HEK293T (cell line): ENCODE results near the gene GATAD2B.

Experiments used
- CTCF ChIA-PET: fragments of 350-600 bp; formaldehyde crosslinking; extraction: SDS; loops from one replicate; lab custom pipeline; 2021; ENCODE audit warnings: antibody characterized with exemption, inconsistent platforms; lab: Yijun Ruan, JAX
- POLR2A ChIA-PET: fragments of 350-600 bp; formaldehyde crosslinking; extraction: SDS; loops from one replicate; lab custom pipeline; 2020; ENCODE audit warnings: antibody characterized with exemption, inconsistent platforms; lab: Yijun Ruan, JAX
- DNase-seq: peaks from one replicate; pipeline ENCODE4 v3.0.0; 2012; ENCODE audit warnings: mixed read lengths; ENCODE audit errors: extremely low spot score
- ARNT ChIP-seq: fragments of 450-650 bp; IDR thresholded peaks from 2 replicates; pipeline ENCODE4 v1.6.1; 2017; ENCODE audit warnings: mild to moderate bottlenecking
- BHLHE40 ChIP-seq: fragments of 450-650 bp; IDR thresholded peaks from 2 replicates; pipeline ENCODE4 v1.6.1; 2016; ENCODE audit warnings: mild to moderate bottlenecking, moderate library complexity, borderline replicate concordance
- CTBP1 ChIP-seq: fragments of 450-650 bp; IDR thresholded peaks from 2 replicates; pipeline ENCODE4 v1.6.1; 2016; ENCODE audit warnings: borderline replicate concordance
- ELF4 ChIP-seq: fragments of 450-650 bp; IDR thresholded peaks from 2 replicates; pipeline ENCODE4 v1.6.1; 2017; ENCODE audit warnings: antibody characterized with exemption
- FOXA1 ChIP-seq: fragments of 450-650 bp; IDR thresholded peaks from 2 replicates; pipeline ENCODE4 v1.6.1; 2016; ENCODE audit warnings: mild to moderate bottlenecking
- FOXK2 ChIP-seq: fragments of 450-650 bp; IDR thresholded peaks from 2 replicates; pipeline ENCODE4 v1.6.1; 2016; ENCODE audit warnings: mild to moderate bottlenecking
- FOXM1 ChIP-seq: fragments of 450-650 bp; IDR thresholded peaks from 2 replicates; pipeline ENCODE4 v1.6.1; 2017; ENCODE audit warnings: mild to moderate bottlenecking, borderline replicate concordance
- HDGF ChIP-seq: fragments of 450-650 bp; IDR thresholded peaks from 2 replicates; pipeline ENCODE4 v1.6.1; 2017; ENCODE audit warnings: antibody characterized with exemption, borderline replicate concordance
- L3MBTL2 ChIP-seq: fragments of 450-650 bp; conservative IDR thresholded peaks from 2 replicates; pipeline ENCODE4 v1.6.1; 2016; ENCODE audit warnings: mild to moderate bottlenecking
- LEF1 ChIP-seq: fragments of 450-650 bp; IDR thresholded peaks from 2 replicates; pipeline ENCODE4 v1.6.1; 2017; ENCODE audit warnings: mild to moderate bottlenecking, borderline replicate concordance
- NFRKB ChIP-seq: fragments of 450-650 bp; IDR thresholded peaks from 2 replicates; pipeline ENCODE4 v1.6.1; 2016; ENCODE audit warnings: mild to moderate bottlenecking, moderate library complexity
- SP1 ChIP-seq: fragments of 450-650 bp; IDR thresholded peaks from 2 replicates; pipeline ENCODE4 v1.6.1; 2017
- SUZ12 ChIP-seq: fragments of 450-650 bp; IDR thresholded peaks from 2 replicates; pipeline ENCODE4 v1.6.1; 2016; ENCODE audit warnings: mild to moderate bottlenecking
- TARDBP ChIP-seq: fragments of 450-650 bp; IDR thresholded peaks from 2 replicates; pipeline ENCODE4 v1.6.1; 2016
- ZNF384 ChIP-seq: fragments of 450-650 bp; IDR thresholded peaks from 2 replicates; pipeline ENCODE4 v1.6.1; 2016
- TF ChIP-seq, protein P1 (sequence below): fragments of 450-650 bp; IDR thresholded peaks from 2 replicates; pipeline ENCODE4 v1.6.1; 2016

Gene GATAD2B

GRCh38 chr1:153883223-153883622 is 39.5 kb downstream of the GATAD2B start:
- TF ChIP-seq ARNT (no peak), SUZ12 (no peak), FOXK2 (no peak), L3MBTL2 (no peak), ZNF384 (no peak), FOXA1 (no peak), HDGF (no peak), FOXM1 (no peak), LEF1 (no peak), ELF4 (no peak), CTBP1 (no peak), NFRKB (no peak), TARDBP (no peak), SP1 (no peak), BHLHE40 (no peak)
- TF ChIP-seq, protein P1, sequence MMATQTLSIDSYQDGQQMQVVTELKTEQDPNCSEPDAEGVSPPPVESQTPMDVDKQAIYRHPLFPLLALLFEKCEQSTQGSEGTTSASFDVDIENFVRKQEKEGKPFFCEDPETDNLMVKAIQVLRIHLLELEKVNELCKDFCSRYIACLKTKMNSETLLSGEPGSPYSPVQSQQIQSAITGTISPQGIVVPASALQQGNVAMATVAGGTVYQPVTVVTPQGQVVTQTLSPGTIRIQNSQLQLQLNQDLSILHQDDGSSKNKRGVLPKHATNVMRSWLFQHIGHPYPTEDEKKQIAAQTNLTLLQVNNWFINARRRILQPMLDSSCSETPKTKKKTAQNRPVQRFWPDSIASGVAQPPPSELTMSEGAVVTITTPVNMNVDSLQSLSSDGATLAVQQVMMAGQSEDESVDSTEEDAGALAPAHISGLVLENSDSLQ = no peak
- POLR2A ChIA-PET = interaction anchor here (1.4 to 3.4 kb wide), 2 partner anchors 39 to 84 kb away, joined by 7 to 25 read pairs; partner anchors contain the start of genes CREB3L4 and GATAD2B
- CTCF ChIA-PET = interaction anchor here (0.6 to 1.0 kb wide), 2 partner anchors 15 to 30 kb away, joined by 3 read pairs; no protein-coding TSS in a partner anchor
- DNase-seq = no peak

- CTCF ChIA-PET = interaction anchor here (0.6 to 1.0 kb wide), 3 partner anchors 21 to 64 kb away, joined by 3 to 4 read pairs (median 3); partner anchors contain the start of gene DENND4B
These were observed 40.4 kb downstream of the GATAD2B start for GRCh38 chr1:153882296-153882912.

GRCh38 chr1:153881751-153882150 is 41.0 kb downstream of the GATAD2B start:
- peak; percentile 42 for DNase-seq
- TF ChIP-seq FOXK2 (no peak), FOXA1 (no peak)
- TF ChIP-seq, protein P1 = peak; percentile 76
- ChIA-PET CTCF (interaction anchor here (0.6 to 0.7 kb wide), 2 partner anchors 22 to 41 kb away, joined by 3 to 4 read pairs; partner anchors contain the start of gene GATAD2B), POLR2A (interaction anchor here (1.4 to 3.4 kb wide), 5 partner anchors 40 to 109 kb away, joined by 5 to 25 read pairs (median 7); partner anchors contain the start of genes CREB3L4, GATAD2B, JTB and RPS27)

More at GRCh38 chr1:153882296-153882912, 40.4 kb downstream of the GATAD2B start:
- no peak for TF ChIP-seq CTBP1
- TF ChIP-seq L3MBTL2 = no peak
- no peak for TF ChIP-seq SUZ12
- no peak for TF ChIP-seq ARNT
- POLR2A ChIA-PET = interaction anchor here (1.4 to 3.4 kb wide), 5 partner anchors 40 to 108 kb away, joined by 5 to 25 read pairs (median 7); partner anchors contain the start of genes CREB3L4, GATAD2B, JTB and RPS27
- DNase-seq = no peak

GRCh38 chr1:153880962-153881361 is 41.8 kb downstream of the GATAD2B start:
- POLR2A ChIA-PET = interaction anchor here (1.5 to 3.4 kb wide), 4 partner anchors 41 to 110 kb away, joined by 5 to 25 read pairs (median 8); partner anchors contain the start of genes GATAD2B, JTB and RPS27
- no peak for TF ChIP-seq FOXM1
- TF ChIP-seq, protein P1 = peak; percentile 79

DNA sequence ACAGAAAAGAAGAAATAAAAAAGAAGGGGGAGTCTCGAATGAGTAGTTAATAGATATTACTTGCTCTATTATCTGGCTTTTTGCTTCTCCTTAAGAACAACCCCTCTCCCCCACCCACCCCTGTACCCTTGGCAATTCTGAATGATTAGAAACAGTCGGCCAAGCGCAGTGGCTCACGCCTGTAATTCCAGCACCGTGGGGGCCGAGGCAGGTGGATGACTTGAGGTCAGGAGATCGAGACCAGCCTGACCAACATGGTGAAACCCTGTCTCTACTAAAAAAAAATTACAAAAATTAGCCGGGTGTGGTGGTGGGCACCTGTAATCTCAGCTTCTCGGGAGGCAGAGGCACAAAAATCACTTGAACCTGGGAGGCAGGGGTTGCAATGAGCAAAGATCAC is 42.7 kb downstream of the GATAD2B start:
- TF ChIP-seq SP1 (no peak), ZNF384 (no peak), ARNT (no peak)
- no peak for DNase-seq
- ChIA-PET POLR2A (no interaction called here), CTCF (interaction anchor here (0.6 kb wide), 1 partner anchor 312 kb away, joined by 4 read pairs; the partner anchor contains the start of gene TPM3)

More at GRCh38 chr1:153880962-153881361, 41.8 kb downstream of the GATAD2B start:
- CTCF ChIA-PET = interaction anchor here (0.6 to 0.7 kb wide), 2 partner anchors 42 to 311 kb away, joined by 3 to 4 read pairs; partner anchors contain the start of genes GATAD2B and TPM3
- peak; percentile 78 for DNase-seq

DNA sequence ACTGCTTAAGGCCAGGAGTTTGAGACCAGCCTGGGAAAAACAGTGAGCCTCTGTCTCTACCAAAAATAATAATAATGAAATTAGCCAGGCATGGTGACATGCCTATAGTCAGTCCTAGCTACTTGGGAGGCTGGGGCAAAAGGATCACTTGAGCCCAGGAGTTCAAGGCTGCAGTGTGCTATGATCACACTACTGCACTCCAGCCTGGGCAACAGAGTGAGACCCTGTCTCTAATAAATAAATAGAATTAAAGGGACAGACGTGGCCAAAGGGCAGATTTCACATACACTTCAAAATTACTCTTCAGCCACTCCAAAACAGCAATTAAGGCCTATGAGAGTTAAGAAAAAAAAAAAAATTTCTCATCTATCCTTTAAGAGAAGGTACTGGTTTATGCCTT is 45.7 kb downstream of the GATAD2B start:
- no peak for TF ChIP-seq HDGF
- TF ChIP-seq ARNT = no peak
- no peak for TF ChIP-seq ELF4
- no peak for TF ChIP-seq FOXK2
- no peak for TF ChIP-seq BHLHE40
- no peak for TF ChIP-seq SUZ12
- no peak for TF ChIP-seq SP1
- TF ChIP-seq NFRKB = no peak
- TF ChIP-seq ZNF384 = no peak
- TF ChIP-seq CTBP1 = no peak
- no peak for DNase-seq
- ChIA-PET CTCF (no interaction called here), POLR2A (interaction anchor here (0.7 to 2.1 kb wide), 3 partner anchors 11 to 113 kb away, joined by 3 to 6 read pairs (median 5); partner anchors contain the start of gene JTB)

DNA sequence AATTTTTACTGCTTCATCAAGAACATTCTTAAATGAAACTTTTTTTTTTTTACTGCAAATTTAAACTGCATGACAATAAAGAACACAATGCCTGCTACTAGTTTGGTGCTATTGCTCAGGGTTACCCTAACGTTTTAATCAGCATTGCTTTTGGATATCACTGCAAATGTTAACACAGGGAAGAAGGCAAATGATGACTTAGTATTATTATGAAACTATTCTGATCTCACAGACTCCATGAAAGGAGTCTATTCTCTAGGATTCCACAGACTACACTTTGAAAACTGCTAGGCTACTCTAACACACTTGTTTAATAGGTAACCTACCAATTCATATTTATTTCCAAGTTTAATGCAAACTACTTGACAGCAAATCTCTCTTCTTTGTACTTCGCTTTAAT is 49.8 kb downstream of the GATAD2B start:
- no peak for TF ChIP-seq FOXA1
- no peak for TF ChIP-seq ZNF384
- no peak for TF ChIP-seq L3MBTL2
- no peak for TF ChIP-seq SUZ12
- no peak for TF ChIP-seq ARNT
- TF ChIP-seq ELF4 = no peak
- TF ChIP-seq FOXM1 = no peak
- no peak for TF ChIP-seq HDGF
- TF ChIP-seq FOXK2 = no peak
- no peak for TF ChIP-seq BHLHE40
- no peak for TF ChIP-seq SP1
- no peak for TF ChIP-seq LEF1
- TF ChIP-seq, protein P1 = no peak
- no peak for TF ChIP-seq NFRKB
- ChIA-PET POLR2A (no interaction called here), CTCF (no interaction called here)
- no peak for DNase-seq
